WI38 (cell line): ENCODE results near the gene NTMT1.

Experiments
- H3K4me3 ChIP-seq: 2 replicates; pipeline ENCODE4 v1.5.1; 2011; ENCODE audit warnings: low read depth, mild to moderate bottlenecking, control low read depth, low read length
- CTCF ChIP-seq: IDR thresholded peaks from 2 replicates; pipeline ENCODE4 v1.5.1; 2012; ENCODE audit warnings: low read depth, mild to moderate bottlenecking, control low read depth, low read length

The NTMT1 gene

GRCh38 chr9:129583308-129584038 is 42.5 kb upstream of the NTMT1 start:
- TF ChIP-seq CTCF = no peak
- H3K4me3 ChIP-seq = no peak overlapping the region

GRCh38 chr9:129584136-129584535 is 41.8 kb upstream of the NTMT1 start:
- H3K4me3 ChIP-seq = no peak overlapping the region
- no peak for TF ChIP-seq CTCF

- TF ChIP-seq CTCF = no peak
- no peak overlapping the region for H3K4me3 ChIP-seq
Measured at GRCh38 chr9:129585352-129585751, 40.6 kb upstream of the NTMT1 start.

GRCh38 chr9:129586245-129586644 is 39.7 kb upstream of the NTMT1 start:
- no peak for TF ChIP-seq CTCF
- no peak overlapping the region for H3K4me3 ChIP-seq

GRCh38 chr9:129586685-129587084 is 39.3 kb upstream of the NTMT1 start:
- TF ChIP-seq CTCF = no peak
- no peak overlapping the region for H3K4me3 ChIP-seq

GRCh38 chr9:129587487-129588262 is 38.3 kb upstream of the NTMT1 start:
- TF ChIP-seq CTCF = no peak
- H3K4me3 ChIP-seq = no peak overlapping the region

- TF ChIP-seq CTCF = no peak
- no peak overlapping the region for H3K4me3 ChIP-seq
Measured at GRCh38 chr9:129590466-129590865, 35.5 kb upstream of the NTMT1 start.
